NAMALWA (cell line): ENCODE measurements around the gene ACTRT3.
A peak's percentile ranks its signal among the peaks of the same experiment; 100 is the strongest.

Source experiments
- DNase-seq: peaks from one replicate; pipeline ENCODE4 v3.0.0-alpha.2; 2015; ENCODE audit warnings: low spot score

The ACTRT3 gene

DNA sequence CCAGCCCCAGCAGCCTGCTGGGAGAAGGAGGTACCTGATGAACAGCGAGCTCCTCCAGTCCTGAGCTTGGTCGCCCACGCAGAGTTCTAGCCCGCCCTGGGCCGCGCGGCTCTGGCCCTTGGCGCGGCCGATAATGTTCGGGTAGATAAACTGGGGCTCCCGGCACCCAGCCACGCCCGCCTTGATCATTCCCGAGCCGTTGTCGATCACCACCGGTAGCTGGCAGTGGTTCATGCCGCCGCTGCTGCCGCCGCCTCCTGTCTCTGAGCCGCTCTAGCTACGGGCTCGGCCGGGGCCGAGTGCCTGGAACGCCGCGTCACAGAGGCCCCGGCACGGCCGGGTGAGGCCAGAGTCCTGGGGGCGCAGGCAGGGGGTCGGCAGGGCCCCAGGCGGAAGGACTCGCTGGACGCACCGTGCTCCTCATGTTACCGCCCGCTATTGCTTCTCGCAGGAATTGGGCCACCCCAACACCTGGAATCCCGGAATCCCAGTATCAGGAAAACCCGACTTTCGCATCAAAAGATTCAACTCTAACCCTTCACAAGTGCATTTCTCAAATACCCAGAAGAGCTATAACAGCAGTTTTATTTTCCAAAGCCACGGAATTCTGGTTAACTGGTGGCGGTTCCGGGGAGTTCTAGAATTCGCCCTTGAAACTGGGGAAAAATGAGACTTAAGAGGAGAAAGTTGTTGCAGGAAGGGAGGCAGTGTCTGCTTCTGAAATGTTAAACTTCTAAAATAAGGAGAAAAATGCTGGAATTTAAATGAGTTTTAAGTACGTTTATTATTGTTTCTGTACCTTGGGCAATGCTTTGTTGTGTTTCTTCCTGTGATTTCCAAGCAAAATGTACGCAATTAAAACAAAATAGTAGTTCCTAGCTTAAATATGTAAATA, at the start of gene ACTRT3:
TSS of gene ACTRT3 (minus strand) at position 275 of the 895 bp plus-strand sequence. CDS start at position 234, 41 bp downstream.
- DNase-seq: no peak

GRCh38 chr3:169818316-169818715, 49.0 kb upstream of the ACTRT3 start:
- DNase-seq: no peak

- DNase-seq: no peak
Observed at GRCh38 chr3:169815590-169816150, 46.3 kb upstream of the ACTRT3 start.

- peak; percentile 98 for DNase-seq
Observed at GRCh38 chr3:169813757-169814517, 44.6 kb upstream of the ACTRT3 start.

GRCh38 chr3:169813278-169813677, 43.9 kb upstream of the ACTRT3 start:
- peak; percentile 54 for DNase-seq

- DNase-seq: peak; percentile 86
Observed at GRCh38 chr3:169812332-169813235, 43.2 kb upstream of the ACTRT3 start, which contains the start of the genes LRRC34 and LRRIQ4. TSS of gene LRRC34 (minus strand) at chr3:169812904. CDS start at chr3:169812548, 356 bp downstream. TSS of gene LRRIQ4 (plus strand) at chr3:169812870. CDS start at chr3:169821922, 9,052 bp downstream.

DNA sequence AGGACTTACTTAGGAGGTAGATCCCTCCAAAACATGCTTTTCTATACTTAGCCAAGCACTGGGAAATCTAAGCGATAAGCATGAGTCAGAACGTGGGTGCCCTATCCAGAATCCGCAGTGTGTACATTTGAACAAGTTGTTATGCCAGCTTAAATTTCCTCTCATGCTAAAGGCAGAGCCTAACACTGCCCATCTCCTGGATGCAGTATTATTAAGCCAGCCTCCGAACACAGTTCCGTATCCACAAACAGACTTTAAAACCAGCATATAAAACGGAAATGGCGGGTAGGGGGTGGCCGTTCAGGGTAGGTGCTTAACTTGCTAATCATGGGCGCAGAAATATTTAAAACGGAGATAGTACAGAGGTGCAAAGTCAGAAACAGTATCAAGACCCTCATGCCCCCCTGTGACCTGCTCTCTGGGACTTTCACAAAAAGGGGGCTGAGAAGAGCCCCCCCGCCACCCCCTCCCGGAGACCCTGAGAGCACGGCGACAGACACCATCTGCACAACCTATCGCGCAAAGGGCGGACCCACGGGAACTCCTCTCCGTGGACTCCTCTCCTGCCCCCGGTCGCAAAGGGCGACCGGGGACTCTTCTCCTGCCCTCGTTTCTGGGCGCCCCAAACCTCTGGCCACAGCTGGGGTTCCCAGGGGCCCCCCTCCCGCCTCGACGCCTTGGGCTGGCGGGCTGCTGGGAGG, 42.4 kb upstream of the ACTRT3 start:
- DNase-seq: peak; percentile 72

DNA sequence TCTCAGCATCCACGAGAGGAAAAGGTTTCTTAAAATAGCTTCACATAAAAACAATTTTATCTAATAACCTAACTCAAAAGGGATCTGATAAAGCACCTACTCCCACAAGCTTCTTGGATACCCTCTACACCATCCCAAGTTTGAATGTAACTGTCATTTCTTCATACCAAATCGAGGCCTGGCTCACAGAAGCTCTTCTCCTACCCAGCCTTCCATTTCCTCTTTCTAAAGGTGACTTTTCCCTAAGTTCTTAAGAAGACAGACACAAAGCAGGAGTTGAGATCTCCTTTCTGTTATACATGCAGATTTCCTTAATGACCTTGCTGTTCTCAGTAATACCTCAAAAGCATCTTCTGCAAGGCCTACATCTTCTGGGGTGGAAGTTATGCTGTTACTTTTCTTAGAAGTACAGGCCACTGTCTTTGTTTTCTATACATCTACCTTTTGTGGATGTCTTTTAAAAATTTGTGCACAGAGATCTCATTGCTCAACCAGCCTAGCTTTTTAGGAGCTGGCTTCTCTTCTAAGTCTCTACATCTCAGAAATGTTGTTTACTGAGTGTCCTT, 40.0 kb upstream of the ACTRT3 start:
- DNase-seq: no peak

- no peak for DNase-seq
Observed at GRCh38 chr3:169804681-169805080, 35.3 kb upstream of the ACTRT3 start.

DNA sequence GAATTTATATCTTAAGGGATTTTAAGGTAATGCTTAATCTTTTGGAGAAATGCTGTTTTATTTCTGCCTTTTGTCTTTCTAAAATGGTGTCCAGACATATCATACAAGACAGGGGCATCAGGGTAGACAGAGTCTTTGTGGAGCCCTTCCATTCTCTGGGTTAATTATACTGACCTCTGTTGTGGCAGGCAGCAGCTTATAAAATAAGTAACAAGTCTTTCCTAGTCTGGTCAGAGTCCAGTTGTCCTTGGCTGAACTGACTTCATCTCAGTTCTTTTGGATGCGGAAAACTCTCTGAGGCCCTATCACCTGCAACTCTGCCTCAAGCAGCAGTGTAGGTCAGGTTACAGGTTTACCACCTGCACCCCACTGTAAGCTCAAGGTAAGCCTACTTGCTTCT, 23.0 kb upstream of the ACTRT3 start:
- no peak for DNase-seq

DNA sequence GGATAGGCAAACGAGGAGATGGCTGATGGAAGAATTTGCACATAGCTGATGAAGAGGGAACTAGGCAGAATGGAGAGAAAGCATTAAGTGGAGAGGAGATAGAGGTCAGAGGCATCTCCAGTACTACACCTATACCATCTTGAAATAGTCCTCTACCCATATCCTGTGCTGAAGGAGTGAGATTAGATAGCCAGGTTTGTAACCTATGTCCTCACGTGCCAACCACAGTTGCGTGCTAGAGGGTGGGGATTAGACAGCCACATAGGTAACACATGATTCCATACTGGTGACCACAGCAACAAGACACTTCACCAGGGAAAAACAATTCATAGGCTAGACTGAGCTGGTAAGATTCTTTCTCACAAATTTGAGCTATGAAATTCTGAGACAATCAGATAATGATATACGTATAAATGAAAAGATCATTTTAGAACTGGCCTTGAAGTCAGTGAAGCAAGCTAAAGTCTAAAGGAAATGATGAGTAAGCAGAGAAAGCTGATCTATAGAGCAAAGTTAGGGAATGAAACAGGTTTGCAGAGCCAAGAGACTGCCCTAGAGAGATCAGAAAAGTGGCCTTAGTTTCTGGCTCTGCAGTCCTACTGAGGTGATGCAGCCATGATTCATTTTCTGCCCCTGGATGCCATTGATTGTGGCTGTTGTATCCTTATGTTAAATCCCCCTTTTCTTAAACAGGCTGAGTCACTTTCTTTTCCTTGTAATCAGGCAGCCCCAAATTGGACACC, 21.5 kb upstream of the ACTRT3 start:
- no peak for DNase-seq

DNA sequence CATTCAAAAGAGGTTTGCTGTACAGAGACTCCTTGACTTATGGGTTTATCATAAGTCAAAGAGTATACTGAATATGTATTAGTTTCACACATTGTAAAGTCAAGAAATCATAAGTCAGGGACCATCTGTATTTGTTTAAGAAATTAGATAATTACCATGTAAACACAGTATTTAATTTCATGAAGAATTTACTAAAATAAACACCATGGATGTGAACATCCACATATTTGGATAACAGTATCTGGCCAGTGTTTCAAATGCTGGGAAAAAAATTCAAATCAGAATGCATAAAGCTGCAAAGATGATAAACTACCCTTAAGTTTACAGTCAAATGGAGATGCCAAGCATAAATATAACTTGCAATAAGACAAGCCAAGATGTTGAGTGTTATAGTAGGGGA, 20.9 kb upstream of the ACTRT3 start:
- DNase-seq: no peak

DNA sequence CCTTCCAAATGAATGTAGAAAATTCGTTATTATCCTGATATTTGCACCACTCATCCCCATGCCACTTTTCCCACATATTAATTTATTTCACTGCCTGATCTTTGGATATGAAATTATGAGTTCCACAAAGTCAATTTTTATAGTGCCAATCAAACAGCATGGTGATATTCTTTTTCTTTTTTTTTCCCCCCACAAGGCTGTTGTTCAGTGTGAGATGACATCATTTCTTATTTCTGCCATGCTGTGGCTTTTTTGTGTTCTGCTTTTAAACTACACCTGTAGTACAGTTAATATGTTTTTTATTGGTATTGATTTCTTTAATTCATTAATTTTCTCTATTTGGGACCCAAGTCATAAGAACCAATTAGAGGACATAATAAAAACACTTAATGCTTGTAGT, 18.4 kb upstream of the ACTRT3 start:
- no peak for DNase-seq

DNA sequence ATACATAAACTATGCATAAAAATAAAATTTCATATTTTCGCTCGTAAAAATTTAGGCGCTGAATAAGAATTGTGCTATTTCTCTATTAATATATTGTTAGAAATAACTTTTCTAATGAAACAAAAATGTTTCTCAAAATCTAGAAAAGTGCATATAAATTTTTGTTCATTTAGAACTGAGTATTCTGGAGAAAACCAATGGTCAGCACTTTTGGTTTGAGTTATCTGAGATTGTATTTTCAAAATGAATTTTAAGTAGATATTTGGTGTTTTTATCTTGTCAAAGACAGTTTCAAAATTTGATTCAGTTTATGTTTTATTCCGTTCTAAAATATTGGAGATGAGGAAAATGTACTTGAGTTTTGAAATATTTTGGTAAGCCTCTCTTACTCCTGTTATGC, 17.8 kb upstream of the ACTRT3 start:
- DNase-seq: no peak

GRCh38 chr3:169781209-169781855, 12.0 kb upstream of the ACTRT3 start:
- DNase-seq: no peak

GRCh38 chr3:169780742-169781141, 11.4 kb upstream of the ACTRT3 start:
- no peak for DNase-seq

DNA sequence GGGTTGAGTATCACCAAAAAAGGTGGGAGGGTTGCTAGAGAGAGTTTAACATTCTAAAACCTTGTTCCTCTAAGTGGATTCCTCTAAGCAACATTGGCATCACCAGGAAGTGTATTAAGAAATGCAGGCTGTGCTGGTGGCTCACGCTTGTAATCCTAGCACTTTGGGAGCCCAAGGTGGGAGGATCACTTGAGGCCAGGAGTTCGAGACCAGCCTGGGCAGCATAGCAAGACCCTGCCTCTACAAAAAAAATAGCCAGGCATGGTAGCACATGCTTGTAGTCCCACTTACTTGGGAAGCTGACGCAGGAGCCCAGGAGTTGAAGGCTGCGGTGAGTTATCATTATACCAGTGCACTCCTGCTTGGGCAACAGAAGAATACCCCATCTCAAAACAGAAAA, 8.5 kb upstream of the ACTRT3 start:
- no peak for DNase-seq

DNA sequence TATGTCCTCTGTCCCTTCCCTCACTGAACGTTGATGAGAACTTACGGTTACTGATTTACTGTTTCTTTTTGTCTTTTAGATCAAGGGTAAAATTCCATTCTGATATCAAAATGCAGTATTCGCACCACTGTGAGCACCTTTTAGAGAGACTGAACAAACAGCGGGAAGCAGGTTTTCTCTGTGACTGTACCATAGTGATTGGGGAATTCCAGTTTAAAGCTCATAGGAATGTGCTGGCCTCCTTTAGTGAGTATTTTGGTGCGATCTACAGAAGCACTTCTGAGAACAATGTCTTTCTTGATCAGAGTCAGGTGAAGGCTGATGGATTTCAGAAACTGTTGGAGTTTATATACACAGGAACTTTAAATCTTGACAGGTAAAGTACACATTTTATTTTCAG, 4.8 kb upstream of the ACTRT3 start:
- no peak for DNase-seq
